Tibial nerve (tissue), 3 donors: ENCODE measurements around the gene CDH18.

Experiments used
- CTCF ChIP-seq, 5 experiments: fragments of 200-600 bp in 3 of 5; fragments of 450-650 bp in 2 of 5; sonication (generic) in 3 of 5; IDR thresholded peaks; one replicate each; pipeline ENCODE4 v1.5.1; 2016 to 2019; ENCODE audit warnings: antibody characterized with exemption in 5 of 5, mild to moderate bottlenecking in 3 of 5, moderate library complexity in 2 of 5
- POLR2A ChIP-seq, 2 donors: fragments of 450-650 bp; IDR thresholded peaks; one replicate each; pipeline ENCODE4 v1.6.1; 2017; ENCODE audit warnings: antibody characterized with exemption in 2 of 2, mild to moderate bottlenecking in 2 of 2, moderate library complexity in 2 of 2

- TF ChIP-seq CTCF (IDR thresholded peaks at IDR 0.05) (no peak), POLR2A (IDR thresholded peaks at IDR 0.05) (no peak)
Observed at GRCh38 chr5:19536387-19536786, 451.6 kb downstream of the CDH18 start.
